Measurements from ENCODE around the gene SVIL.

The SVIL gene

GRCh38 chr10:29409241-29410054 is 225.3 kb downstream of the SVIL start:
- Mint-ChIP-seq H3K27me3 (ENCODE audit: low read depth) (peaks cover 3% of the 10 kb centered on the region), H3K9me3 (peaks cover 30% of the 10 kb centered on the region), H3K36me3 (ENCODE audit: low read depth) (no peaks in the 10 kb centered on the region), H3K4me3 (no peak overlapping the region), H3K27ac (no peak overlapping the region), H3K4me1 (no peaks in the 10 kb centered on the region)
- no peak for TF ChIP-seq CTCF (IDR thresholded peaks at IDR 0.05; ENCODE audit: unreplicated experiment in 3 of 3)

- no peak overlapping the region for H3K4me3 Mint-ChIP-seq
- H3K9me3 Mint-ChIP-seq, result peaks cover 30% of the 10 kb centered on the region
- peaks cover 3% of the 10 kb centered on the region for H3K27me3 Mint-ChIP-seq (ENCODE audit: low read depth)
- no peak overlapping the region for H3K27ac Mint-ChIP-seq
- TF ChIP-seq CTCF (IDR thresholded peaks at IDR 0.05; ENCODE audit: unreplicated experiment in 3 of 3), result no peak
- no peaks in the 10 kb centered on the region for H3K4me1 Mint-ChIP-seq
- no peaks in the 10 kb centered on the region for H3K36me3 Mint-ChIP-seq (ENCODE audit: low read depth)
These were observed 225.9 kb downstream of the SVIL start for GRCh38 chr10:29408847-29409240.
